ENCODE measurements around the gene PTPRK.
"Not testable (repeated sequence)": the region's sequence is repeated elsewhere in the genome, so short reads cannot be mapped to it uniquely, and the experiment has no call there.

PTPRK gene

GRCh38 chr6:127949251-127949650 is 571.1 kb downstream of the PTPRK start:
- DNase-seq = no peak

GRCh38 chr6:127946388-127946787 is 574.0 kb downstream of the PTPRK start:
- no peak for DNase-seq

GRCh38 chr6:127945434-127946097 is 574.8 kb downstream of the PTPRK start:
- DNase-seq = no peak

GRCh38 chr6:127941228-127941627 is 579.2 kb downstream of the PTPRK start:
- no peak for DNase-seq

- DNase-seq = no peak
Measured at GRCh38 chr6:127939442-127940066, 580.8 kb downstream of the PTPRK start.

GRCh38 chr6:127938701-127939100 is 581.7 kb downstream of the PTPRK start:
- no peak for DNase-seq

- no peak for DNase-seq
Measured at GRCh38 chr6:127937747-127938146, 582.7 kb downstream of the PTPRK start.

GRCh38 chr6:127937102-127937501 is 583.3 kb downstream of the PTPRK start:
- DNase-seq = no peak

GRCh38 chr6:127934956-127935355 is 585.4 kb downstream of the PTPRK start:
- DNase-seq = no peak

GRCh38 chr6:127933852-127934840 is 586.3 kb downstream of the PTPRK start:
- DNase-seq = no peak

GRCh38 chr6:127933137-127933536 is 587.3 kb downstream of the PTPRK start:
- DNase-seq = no peak

- DNase-seq = no peak
Measured at GRCh38 chr6:127932708-127933107, 587.7 kb downstream of the PTPRK start.

GRCh38 chr6:127926441-127926840 is 594.0 kb downstream of the PTPRK start:
- DNase-seq = not testable (repeated sequence)

- no peak for DNase-seq
Measured at GRCh38 chr6:127924440-127924839, 596.0 kb downstream of the PTPRK start.

- DNase-seq = no peak
Measured at GRCh38 chr6:127924031-127924430, 596.4 kb downstream of the PTPRK start.

- DNase-seq = no peak
Measured at GRCh38 chr6:127923135-127923534, 597.3 kb downstream of the PTPRK start.

- no peak for DNase-seq
Measured at GRCh38 chr6:127921982-127922381, 598.4 kb downstream of the PTPRK start.

- DNase-seq = peak in 1 of 14 donors; percentile 1
Measured at GRCh38 chr6:127920804-127921203, 599.6 kb downstream of the PTPRK start.

Measured in C1 segment of cervical spinal cord (tissue), 14 donors.